NCI-H2029 (cell line): ENCODE data around the gene PICK1.
A peak's percentile ranks its signal among the peaks of the same experiment; 100 is the strongest.

Source experiments
- DNase-seq: peaks from one replicate; lab custom pipeline; 2025; lab: John Stamatoyannopoulos, UW

Gene PICK1

GRCh38 chr22:38056969-38057891, at the start of gene PICK1:
Gene PICK1, plus strand, starts transcription at chr22:38057404. Its CDS starts 406 bp downstream, at chr22:38057810.
- DNase-seq = peak; percentile 92

- no peak for DNase-seq
Observed at GRCh38 chr22:38009000-38009806, 48.0 kb upstream of the PICK1 start.

GRCh38 chr22:38012604-38013072, 44.6 kb upstream of the PICK1 start:
- DNase-seq = no peak

GRCh38 chr22:38014083-38014482, 43.1 kb upstream of the PICK1 start:
- DNase-seq = no peak

- peak; percentile 76 for DNase-seq
Observed at GRCh38 chr22:38016182-38017151, 40.7 kb upstream of the PICK1 start.

- DNase-seq = peak; percentile 44
Observed at GRCh38 chr22:38017272-38017920, 39.8 kb upstream of the PICK1 start.

GRCh38 chr22:38017939-38018885, 39.0 kb upstream of the PICK1 start:
- DNase-seq = no peak

GRCh38 chr22:38018938-38019827, 38.0 kb upstream of the PICK1 start:
- DNase-seq = no peak

GRCh38 chr22:38021206-38021605, 36.0 kb upstream of the PICK1 start:
- no peak for DNase-seq

- DNase-seq = no peak
Observed at GRCh38 chr22:38023045-38023444, 34.2 kb upstream of the PICK1 start.

- no peak for DNase-seq
Observed at GRCh38 chr22:38025514-38025913, 31.7 kb upstream of the PICK1 start.

- no peak for DNase-seq
Observed at GRCh38 chr22:38026130-38027111, 30.8 kb upstream of the PICK1 start.

- no peak for DNase-seq
Observed at GRCh38 chr22:38027487-38027886, 29.7 kb upstream of the PICK1 start.

GRCh38 chr22:38028344-38029130, 28.7 kb upstream of the PICK1 start:
- peak; percentile 12 for DNase-seq

- DNase-seq = no peak
Observed at GRCh38 chr22:38029370-38029769, 27.8 kb upstream of the PICK1 start.

- DNase-seq = no peak
Observed at GRCh38 chr22:38029901-38030300, 27.3 kb upstream of the PICK1 start.
